Activated CD4-positive, alpha-beta T cell treated with anti-CD3 and anti-CD28 coated beads, Interleukin-2, amount 50 U/mL, for 1 hour (primary cell): ENCODE measurements around the gene GLS2.
A peak's percentile ranks its signal among the peaks of the same experiment; 100 is the strongest.
"Not testable (repeated sequence)": the region's sequence is repeated elsewhere in the genome, so short reads cannot be mapped to it uniquely, and the experiment has no call there.

Source experiments
- DNase-seq: peaks from one replicate; pipeline ENCODE4 v3.0.0-alpha.2; 2020

The GLS2 gene

GRCh38 chr12:56488041-56488955 lies at the start of gene GLS2:
Gene GLS2, minus strand, starts transcription at chr12:56488161. Its CDS starts 43 bp downstream, at chr12:56488118.
- DNase-seq = peak; percentile 65

GRCh38 chr12:56537546-56537945 lies 49.6 kb upstream of the GLS2 start:
- DNase-seq = no peak

GRCh38 chr12:56530390-56531055 lies 42.6 kb upstream of the GLS2 start:
- no peak for DNase-seq

GRCh38 chr12:56529656-56530055 lies 41.7 kb upstream of the GLS2 start:
- no peak for DNase-seq

GRCh38 chr12:56528846-56529245 lies 40.9 kb upstream of the GLS2 start:
- DNase-seq = no peak

- DNase-seq = no peak
Measured at GRCh38 chr12:56522411-56523193, 34.6 kb upstream of the GLS2 start.

- DNase-seq = peak; percentile 46
Measured at GRCh38 chr12:56521590-56522371, 33.8 kb upstream of the GLS2 start, which contains the start of gene RBMS2. Gene RBMS2, plus strand, starts transcription at chr12:56521820. Its CDS starts 204 bp downstream, at chr12:56522024.

- DNase-seq = no peak
Measured at GRCh38 chr12:56521209-56521589, 33.2 kb upstream of the GLS2 start.

GRCh38 chr12:56520506-56520905 lies 32.5 kb upstream of the GLS2 start:
- no peak for DNase-seq

GRCh38 chr12:56520048-56520447 lies 32.1 kb upstream of the GLS2 start:
- no peak for DNase-seq

GRCh38 chr12:56518570-56518969 lies 30.6 kb upstream of the GLS2 start:
- DNase-seq = no peak

- DNase-seq = no peak
Measured at GRCh38 chr12:56517854-56518253, 29.9 kb upstream of the GLS2 start.

- not testable (repeated sequence) for DNase-seq
Measured at GRCh38 chr12:56514014-56514318, 26.0 kb upstream of the GLS2 start.

GRCh38 chr12:56510786-56511185 lies 22.8 kb upstream of the GLS2 start:
- no peak for DNase-seq

- DNase-seq = not testable (repeated sequence)
Measured at GRCh38 chr12:56499879-56500278, 11.9 kb upstream of the GLS2 start.

- DNase-seq = not testable (repeated sequence)
Measured at GRCh38 chr12:56499452-56499851, 11.5 kb upstream of the GLS2 start.

GRCh38 chr12:56498126-56498902 lies 10.4 kb upstream of the GLS2 start:
- not testable (repeated sequence) for DNase-seq

- peak; percentile 50 for DNase-seq
Measured at GRCh38 chr12:56496704-56497103, 8.7 kb upstream of the GLS2 start.

- not testable (repeated sequence) for DNase-seq
Measured at GRCh38 chr12:56494481-56494880, 6.5 kb upstream of the GLS2 start.

GRCh38 chr12:56494106-56494415 lies 6.1 kb upstream of the GLS2 start:
- not testable (repeated sequence) for DNase-seq

- DNase-seq = not testable (repeated sequence)
Measured at GRCh38 chr12:56493409-56494105, 5.6 kb upstream of the GLS2 start.
